Measurements from ENCODE around the gene SIM2.

SIM2 gene

GRCh38 chr21:36701756-36702621 lies 3.1 kb downstream of the SIM2 start:
- DNase-seq, result no peak

GRCh38 chr21:36702622-36702968 lies 3.7 kb downstream of the SIM2 start:
- no peak for DNase-seq

DNA sequence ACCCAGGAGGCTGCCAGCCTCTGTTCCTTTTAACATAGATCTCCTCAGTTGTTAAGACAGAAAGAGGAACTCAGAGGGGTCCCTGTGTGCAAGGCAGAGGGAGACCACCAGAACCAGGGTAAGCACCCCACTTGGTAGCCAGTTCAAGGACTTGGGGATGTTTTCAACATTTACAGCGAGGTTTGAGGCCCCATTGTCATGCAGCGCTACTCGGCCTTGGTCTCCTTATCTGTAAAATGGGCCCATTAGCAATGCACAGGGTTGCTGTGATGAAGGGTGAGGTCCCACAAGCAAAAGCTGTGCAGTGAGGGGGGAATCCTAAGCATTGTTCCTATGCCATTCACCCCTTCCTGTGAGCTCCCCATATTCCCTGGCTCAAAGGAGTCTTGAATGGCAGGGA lies 4.2 kb downstream of the SIM2 start:
- DNase-seq, result no peak

- DNase-seq, result no peak
Observed at GRCh38 chr21:36703626-36704280, 4.8 kb downstream of the SIM2 start.

- DNase-seq, result no peak
Observed at GRCh38 chr21:36704281-36704957, 5.5 kb downstream of the SIM2 start.

GRCh38 chr21:36704958-36705678 lies 6.2 kb downstream of the SIM2 start:
- DNase-seq, result no peak

DNA sequence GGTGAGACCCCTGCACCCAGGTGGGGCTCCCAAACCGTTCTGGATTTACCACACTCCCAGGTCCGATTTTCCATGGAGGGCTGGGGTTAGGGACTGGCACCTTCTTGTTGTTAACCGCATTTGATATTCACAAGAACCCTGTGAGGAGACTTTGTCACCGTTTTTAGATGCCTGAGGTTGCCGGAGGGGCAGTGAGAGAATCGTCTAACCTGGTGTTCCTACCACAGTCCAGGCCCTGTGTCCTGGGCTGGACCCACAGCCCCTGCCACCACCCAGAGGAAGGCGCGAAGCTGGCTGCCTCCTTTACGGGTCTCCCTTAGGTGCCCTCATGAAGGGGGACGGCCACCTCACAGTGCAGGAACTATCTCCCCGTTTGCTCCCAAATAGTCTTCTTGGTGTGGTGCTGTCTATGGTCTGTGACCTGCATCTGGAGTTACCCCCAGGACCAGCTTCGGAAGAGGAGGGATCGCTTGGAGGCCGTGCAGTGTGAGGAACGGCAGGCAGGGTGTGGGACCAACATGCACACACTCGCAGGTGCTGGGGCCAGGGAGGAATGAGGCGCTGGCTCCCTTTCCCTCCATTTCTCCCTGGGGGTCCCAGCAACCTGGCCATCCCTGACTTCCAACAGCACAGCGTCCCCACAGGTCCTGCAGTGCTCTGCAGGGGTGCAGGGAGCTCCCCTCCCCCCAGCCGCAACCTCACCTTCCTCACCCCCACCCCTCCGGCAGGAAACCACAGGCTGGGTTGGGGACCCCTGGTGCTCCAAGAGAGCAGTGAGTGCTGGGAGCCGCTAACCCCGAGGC lies 7.0 kb downstream of the SIM2 start:
- DNase-seq, result no peak

DNA sequence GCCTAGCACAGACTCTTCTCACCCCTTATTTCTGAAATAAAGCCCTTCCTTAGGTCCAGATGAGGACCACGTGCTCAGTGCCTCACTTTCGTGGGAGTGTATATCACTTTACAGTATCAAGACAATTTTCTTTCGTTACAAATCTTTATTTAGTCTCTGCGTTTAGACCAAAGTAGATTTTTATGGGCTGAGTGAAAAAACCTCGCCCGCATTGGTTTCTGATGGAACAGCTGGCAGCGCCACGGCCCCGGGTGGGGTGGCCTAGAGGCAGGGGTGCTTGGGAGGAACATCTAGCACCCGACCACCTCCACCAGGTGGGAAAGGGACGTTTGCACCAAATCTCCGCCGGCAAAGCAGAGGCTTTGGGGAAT lies 7.6 kb downstream of the SIM2 start:
- DNase-seq, result no peak

DNA sequence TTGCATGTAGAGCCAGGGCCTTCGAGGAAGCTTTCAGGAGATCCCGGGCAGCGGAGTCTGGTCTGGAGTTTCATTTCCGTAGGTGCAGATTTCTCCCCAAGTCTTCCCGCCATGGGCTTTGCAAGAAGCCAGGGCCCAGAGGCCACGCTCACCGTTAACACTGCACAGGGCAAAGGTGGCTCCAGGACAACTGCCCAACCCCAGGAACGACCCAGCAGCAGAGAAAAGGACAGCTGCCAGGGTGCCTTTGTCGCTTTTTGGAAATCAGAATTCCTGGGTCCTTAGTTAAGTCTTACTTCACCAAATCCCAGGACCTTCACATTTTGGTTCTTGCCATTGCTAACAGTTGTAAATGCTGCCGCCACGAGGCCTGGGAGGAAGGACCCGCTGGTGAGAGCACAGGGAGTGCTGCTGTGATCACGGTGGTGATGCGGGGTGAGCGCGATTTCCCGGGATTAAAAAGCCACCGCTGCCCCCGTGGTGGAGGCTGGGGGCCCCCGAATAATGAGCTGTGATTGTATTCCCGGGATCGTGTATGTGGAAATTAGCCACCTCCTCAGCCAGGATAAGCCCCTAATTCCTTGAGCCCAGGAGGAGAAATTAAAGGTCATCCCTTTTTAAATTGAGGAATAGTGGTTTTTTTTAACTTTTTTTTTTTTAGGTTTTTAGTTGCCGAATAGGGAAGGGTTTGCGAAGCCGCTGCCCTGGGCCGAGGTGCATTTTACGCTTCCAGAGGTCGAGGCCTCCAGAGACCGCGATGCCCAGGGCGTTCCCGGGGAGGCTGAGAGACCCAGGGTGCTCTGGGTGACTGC lies 8.2 kb downstream of the SIM2 start:
- DNase-seq, result no peak

GRCh38 chr21:36707763-36708285 lies 8.9 kb downstream of the SIM2 start:
- DNase-seq, result no peak

DNA sequence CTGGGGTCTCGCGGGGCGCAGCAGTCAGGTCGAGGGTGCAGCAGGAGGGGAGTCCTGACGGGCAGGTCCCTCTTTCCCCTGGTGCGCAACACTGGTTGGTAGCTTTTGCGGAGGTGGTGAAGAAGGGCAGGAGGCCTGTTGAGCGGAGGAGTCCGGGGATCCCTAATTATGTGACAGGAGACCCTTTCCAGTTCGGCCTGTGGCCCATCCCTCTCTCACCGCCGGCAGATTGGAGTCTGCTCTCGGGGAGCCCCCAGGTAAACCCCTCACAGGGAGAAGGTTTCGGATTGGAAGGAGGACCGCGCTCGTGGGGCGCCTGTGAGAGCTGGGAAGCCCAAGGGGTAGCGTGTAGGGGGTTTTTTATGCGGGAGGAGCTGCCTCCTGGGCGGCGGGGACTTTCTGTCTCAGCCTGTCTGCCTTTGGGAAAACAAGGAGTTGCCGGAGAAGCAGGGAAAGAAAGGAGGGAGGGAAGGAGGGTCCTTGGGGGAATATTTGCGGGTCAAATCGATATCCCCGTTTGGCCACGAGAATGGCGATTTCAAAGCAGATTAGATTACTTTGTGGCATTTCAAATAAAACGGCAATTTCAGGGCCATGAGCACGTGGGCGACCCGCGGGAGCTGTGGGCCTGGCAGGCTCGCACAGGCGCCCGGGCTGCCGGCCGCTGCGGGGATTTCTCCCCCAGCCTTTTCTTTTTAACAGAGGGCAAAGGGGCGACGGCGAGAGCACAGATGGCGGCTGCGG lies 9.5 kb downstream of the SIM2 start:
- no peak for DNase-seq

- no peak for DNase-seq
Observed at GRCh38 chr21:36709030-36709867, 10.3 kb downstream of the SIM2 start.

- DNase-seq, result no peak
Observed at GRCh38 chr21:36709868-36710728, 11.2 kb downstream of the SIM2 start.

DNA sequence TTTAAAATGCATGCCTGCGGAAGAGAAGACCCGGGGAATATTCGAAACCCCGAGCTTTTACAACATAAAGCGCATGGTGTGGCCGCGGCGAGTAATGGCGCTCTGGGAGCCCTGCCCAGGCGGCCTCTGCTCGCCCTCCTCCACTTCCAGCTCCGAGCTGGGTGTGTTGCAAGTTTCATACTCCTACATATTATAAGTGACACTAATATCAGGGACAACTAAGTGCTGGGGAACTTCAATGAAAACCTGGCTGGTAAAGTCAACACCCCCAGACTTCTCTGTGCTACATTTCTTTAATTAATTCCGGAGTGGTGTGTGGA lies 11.8 kb downstream of the SIM2 start:
- DNase-seq, result no peak

DNA sequence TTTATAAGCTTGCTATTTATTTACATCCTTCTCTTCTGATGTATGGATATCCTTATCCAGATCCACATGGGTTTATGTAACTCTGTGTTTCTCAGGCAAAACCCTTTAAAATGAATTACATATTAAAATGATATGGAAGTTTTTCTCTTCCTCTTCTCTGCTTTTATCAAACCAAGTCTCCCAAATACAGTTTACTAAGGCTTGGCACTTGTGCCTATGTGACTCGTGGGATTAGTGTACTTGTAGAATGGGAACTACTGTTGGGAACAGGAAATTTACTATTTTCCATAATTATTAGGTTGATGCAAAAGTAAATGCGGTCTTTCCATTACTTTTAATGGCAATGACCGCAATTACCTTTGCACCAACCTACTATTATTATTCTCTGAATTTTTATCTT lies 14.8 kb downstream of the SIM2 start:
- no peak for DNase-seq

DNA sequence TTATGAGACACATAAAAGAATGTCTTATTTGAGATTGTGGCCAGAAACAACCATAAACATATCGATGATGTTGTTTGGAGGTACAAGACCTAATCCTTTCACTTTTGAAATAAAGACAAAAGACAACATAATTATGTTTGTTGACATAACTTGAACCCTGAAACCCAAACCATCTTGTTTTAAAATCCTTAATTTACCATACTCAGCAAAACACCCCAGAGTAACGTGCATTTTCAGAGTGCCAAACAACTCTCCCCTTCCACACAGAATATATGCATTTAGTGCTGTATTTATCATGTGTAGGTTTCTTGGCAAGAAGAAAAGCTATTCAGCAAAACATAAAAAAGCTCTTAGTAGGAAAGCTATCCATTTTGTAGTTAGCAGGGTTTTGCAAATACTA lies 17.5 kb downstream of the SIM2 start:
- no peak for DNase-seq

GRCh38 chr21:36716836-36717235 lies 17.9 kb downstream of the SIM2 start:
- no peak for DNase-seq

GRCh38 chr21:36717976-36718375 lies 19.1 kb downstream of the SIM2 start:
- no peak for DNase-seq

- no peak for DNase-seq
Observed at GRCh38 chr21:36718951-36719501, 20.1 kb downstream of the SIM2 start.

All from activated naive CD4-positive, alpha-beta T cell treated with anti-CD3 and anti-CD28 coated beads, Interleukin-2, amount 50 U/mL, for 16 hours (primary cell).